NCI-H1092 (cell line): ENCODE measurements around the gene ANK2.

Source experiments
- DNase-seq: peaks from one replicate; lab custom pipeline; 2025; lab: John Stamatoyannopoulos, UW

The ANK2 gene

GRCh38 chr4:113049421-113050370 lies at the start of gene ANK2:
Gene ANK2 (plus strand): TSS chr4:113049653. CDS start chr4:113049729, 76 bp downstream.
- DNase-seq: peak; percentile 31

- DNase-seq: no peak
Measured at GRCh38 chr4:113003841-113004240, 45.6 kb upstream of the ANK2 start.

GRCh38 chr4:113004655-113005054 lies 44.8 kb upstream of the ANK2 start:
- no peak for DNase-seq

GRCh38 chr4:113006632-113007031 lies 42.8 kb upstream of the ANK2 start:
- no peak for DNase-seq

- DNase-seq: no peak
Measured at GRCh38 chr4:113007151-113007550, 42.3 kb upstream of the ANK2 start.

- no peak for DNase-seq
Measured at GRCh38 chr4:113008135-113008534, 41.3 kb upstream of the ANK2 start.

- DNase-seq: no peak
Measured at GRCh38 chr4:113008716-113009115, 40.7 kb upstream of the ANK2 start.

- DNase-seq: no peak
Measured at GRCh38 chr4:113009461-113009860, 40.0 kb upstream of the ANK2 start.

GRCh38 chr4:113012122-113012725 lies 37.2 kb upstream of the ANK2 start:
- DNase-seq: no peak

GRCh38 chr4:113012786-113013185 lies 36.7 kb upstream of the ANK2 start:
- no peak for DNase-seq

GRCh38 chr4:113013751-113014150 lies 35.7 kb upstream of the ANK2 start:
- no peak for DNase-seq

GRCh38 chr4:113016377-113016776 lies 33.1 kb upstream of the ANK2 start:
- DNase-seq: no peak

- DNase-seq: no peak
Measured at GRCh38 chr4:113020966-113021365, 28.5 kb upstream of the ANK2 start.

- DNase-seq: no peak
Measured at GRCh38 chr4:113024388-113024787, 25.1 kb upstream of the ANK2 start.

- DNase-seq: no peak
Measured at GRCh38 chr4:113025416-113025815, 24.0 kb upstream of the ANK2 start.

- no peak for DNase-seq
Measured at GRCh38 chr4:113026556-113026955, 22.9 kb upstream of the ANK2 start.

- no peak for DNase-seq
Measured at GRCh38 chr4:113028074-113028473, 21.4 kb upstream of the ANK2 start.

GRCh38 chr4:113031212-113031611 lies 18.2 kb upstream of the ANK2 start:
- DNase-seq: no peak

- no peak for DNase-seq
Measured at GRCh38 chr4:113040793-113041192, 8.7 kb upstream of the ANK2 start.

GRCh38 chr4:113042502-113042901 lies 7.0 kb upstream of the ANK2 start:
- DNase-seq: no peak

- no peak for DNase-seq
Measured at GRCh38 chr4:113043591-113043990, 5.9 kb upstream of the ANK2 start.

- DNase-seq: no peak
Measured at GRCh38 chr4:113050371-113050755, 910 bp downstream of the ANK2 start.

GRCh38 chr4:113050837-113051236 lies 1.4 kb downstream of the ANK2 start:
- DNase-seq: no peak
